Pons (tissue), 1 donor: Measurements from ENCODE around the gene SBDS.
A peak's percentile ranks its signal among the peaks of the same experiment; 100 is the strongest.
"Not testable (repeated sequence)": the region's sequence is repeated elsewhere in the genome, so short reads cannot be mapped to it uniquely, and the experiment has no call there.

Source experiments
- DNase-seq: peaks from one replicate; pipeline ENCODE4 v3.0.0-alpha.2; 2016; ENCODE audit warnings: low spot score

The SBDS gene

GRCh38 chr7:66995050-66995776 lies at the start of gene SBDS:
TSS of gene SBDS (minus strand) at chr7:66995586. CDS start at chr7:66995417, 169 bp downstream.
- DNase-seq = peak; percentile 99

DNA sequence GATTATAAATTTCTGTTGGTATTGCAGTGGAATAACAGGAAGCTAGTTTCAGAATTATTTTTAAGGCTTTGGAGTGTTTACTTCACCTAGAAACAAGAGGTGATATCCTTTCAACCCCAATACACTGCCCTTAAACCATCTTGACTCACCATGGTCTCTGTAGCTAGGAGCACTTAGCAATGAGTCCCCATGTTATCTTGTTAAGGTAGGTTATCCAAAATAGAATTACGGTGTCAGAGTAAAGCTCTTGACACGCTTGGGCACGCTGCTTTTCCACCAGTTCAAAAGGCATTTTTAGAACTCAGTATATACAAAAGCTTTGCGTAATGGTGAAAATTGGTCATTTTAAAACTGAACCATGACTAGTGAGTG lies 48.2 kb upstream of the SBDS start:
- peak; percentile 23 for DNase-seq

GRCh38 chr7:67042781-67043558 lies 47.6 kb upstream of the SBDS start:
- peak; percentile 95 for DNase-seq

DNA sequence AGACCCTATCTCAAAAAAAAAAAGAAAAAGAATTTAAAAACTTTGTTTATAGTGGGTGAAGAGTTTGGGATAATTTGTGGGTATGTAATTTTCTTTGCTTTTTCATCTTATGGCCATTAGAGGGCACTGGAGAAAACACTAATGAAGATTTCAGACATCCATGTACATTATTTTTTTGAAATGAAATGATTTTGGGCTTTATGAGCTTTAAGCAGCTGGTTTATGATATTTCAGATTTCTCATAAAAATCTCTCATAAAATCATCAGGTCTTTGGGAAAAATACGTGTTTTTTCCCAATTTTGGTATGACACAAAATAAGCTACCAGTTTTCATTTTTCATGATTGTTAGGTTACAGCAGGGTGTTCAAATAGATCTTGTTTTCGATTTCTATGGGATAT lies 45.4 kb upstream of the SBDS start:
- DNase-seq = not testable (repeated sequence)

DNA sequence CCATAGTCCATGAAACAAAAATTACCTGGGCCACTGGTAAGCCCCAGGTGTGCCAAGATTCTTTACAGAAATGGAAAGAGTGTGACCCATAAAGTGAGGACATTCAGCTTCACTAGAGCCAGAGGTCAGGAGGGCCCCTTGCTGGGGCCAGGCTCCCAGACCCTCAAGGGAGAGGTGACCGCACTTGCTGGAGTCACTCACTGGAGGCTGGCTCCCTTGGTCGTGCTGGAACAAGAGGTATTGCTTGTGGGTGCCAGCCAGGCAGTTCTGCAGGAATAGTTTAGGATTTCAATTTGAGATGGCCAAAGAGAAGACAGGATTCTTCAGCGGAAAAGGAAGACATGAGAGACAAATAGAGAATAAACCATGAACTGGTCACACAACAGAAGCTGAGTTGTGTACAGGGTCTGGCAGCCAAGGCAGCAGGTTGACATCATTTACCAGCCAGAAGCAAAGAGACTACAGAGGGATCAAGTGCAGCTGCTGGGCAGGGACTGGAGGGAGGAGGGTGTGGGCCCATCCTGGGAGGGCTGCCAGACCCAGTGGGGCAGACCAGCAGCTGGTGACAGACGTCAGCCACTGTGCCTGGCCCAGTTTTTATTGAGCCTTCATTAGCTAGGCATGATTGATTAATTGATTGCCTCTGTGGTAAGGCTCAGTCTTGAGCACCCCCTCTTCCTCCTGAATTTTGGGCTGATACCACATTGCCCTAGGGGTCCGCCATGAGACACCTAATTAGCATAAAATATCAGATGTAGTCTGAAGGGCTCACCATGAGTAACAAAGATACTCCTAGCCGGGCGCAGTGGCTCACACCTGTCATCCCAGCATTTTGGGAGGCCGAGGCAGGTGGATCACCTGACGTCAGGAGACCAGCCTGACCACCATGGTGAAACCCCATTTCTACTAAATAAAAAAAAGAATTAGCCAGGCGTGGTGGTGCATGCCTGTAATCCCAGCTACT lies 41.3 kb upstream of the SBDS start:
- peak; percentile 84 for DNase-seq

- DNase-seq = no peak
Measured at GRCh38 chr7:67033251-67033650, 37.9 kb upstream of the SBDS start.

DNA sequence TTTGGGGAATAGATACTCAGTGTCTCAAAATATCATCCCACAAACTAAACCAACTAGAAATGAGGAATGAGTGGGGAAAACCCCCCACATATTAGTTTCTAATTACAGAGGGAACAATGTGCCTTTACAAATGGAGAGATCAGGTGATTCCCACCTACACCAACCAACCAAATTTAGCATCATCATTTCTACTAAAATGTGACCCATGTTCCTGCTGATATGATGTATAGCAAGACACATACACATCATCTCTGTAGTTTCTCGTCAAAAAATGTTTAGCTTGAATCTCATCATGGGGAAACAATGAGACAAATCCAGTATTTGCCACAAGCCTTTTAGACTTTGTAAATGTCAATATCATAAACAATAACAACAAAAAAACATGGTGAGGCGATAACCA lies 36.3 kb upstream of the SBDS start:
- not testable (repeated sequence) for DNase-seq

GRCh38 chr7:67025459-67025858 lies 30.1 kb upstream of the SBDS start:
- DNase-seq = not testable (repeated sequence)

GRCh38 chr7:67022511-67022910 lies 27.1 kb upstream of the SBDS start:
- DNase-seq = peak; percentile 75

DNA sequence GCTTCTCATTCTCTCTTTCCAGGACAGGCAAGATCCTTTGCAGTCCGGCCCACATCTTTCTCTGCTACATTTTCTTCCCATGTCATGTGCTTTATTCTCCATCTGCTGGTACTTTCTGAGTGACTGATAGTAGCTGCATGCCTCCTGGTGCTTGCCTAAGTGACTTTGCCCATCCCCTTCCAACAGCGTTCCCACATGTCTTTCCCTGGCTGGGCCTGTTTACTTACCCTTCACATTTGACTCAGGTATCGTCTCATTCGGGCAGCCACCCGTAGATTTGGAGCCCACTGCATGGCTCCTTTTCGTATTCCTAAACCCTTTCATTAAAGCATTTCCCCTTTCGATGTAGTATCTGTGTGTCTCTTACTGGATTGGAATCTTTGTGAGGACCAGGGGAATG lies 25.9 kb upstream of the SBDS start:
- no peak for DNase-seq

GRCh38 chr7:67019562-67020390 lies 24.4 kb upstream of the SBDS start:
- peak; percentile 32 for DNase-seq

- DNase-seq = no peak
Measured at GRCh38 chr7:67018940-67019339, 23.6 kb upstream of the SBDS start.

- DNase-seq = not testable (repeated sequence)
Measured at GRCh38 chr7:67017971-67018370, 22.6 kb upstream of the SBDS start.

- not testable (repeated sequence) for DNase-seq
Measured at GRCh38 chr7:67014076-67014622, 18.8 kb upstream of the SBDS start.

DNA sequence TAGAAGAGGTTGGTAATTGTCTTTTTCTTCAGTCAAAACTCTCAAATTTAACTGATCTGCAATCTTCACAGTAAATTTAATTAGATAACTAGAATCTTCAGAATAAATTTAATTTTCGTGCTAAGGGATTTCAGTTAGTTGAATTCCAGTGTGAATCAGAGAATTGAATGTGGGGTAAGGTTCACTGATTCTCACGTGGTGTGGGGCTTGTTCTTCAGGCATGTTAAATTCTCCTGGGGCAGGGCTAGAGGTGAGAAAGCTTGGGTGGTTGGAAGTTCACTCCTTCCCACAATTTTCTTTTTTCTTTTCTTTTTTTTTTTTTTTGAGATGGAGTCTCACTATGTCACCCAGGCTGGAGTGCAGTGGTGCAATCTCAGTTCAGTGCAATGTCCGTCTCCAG lies 14.3 kb upstream of the SBDS start:
- DNase-seq = not testable (repeated sequence)

- no peak for DNase-seq
Measured at GRCh38 chr7:67008260-67008659, 12.9 kb upstream of the SBDS start.

- DNase-seq = no peak
Measured at GRCh38 chr7:67006965-67007364, 11.6 kb upstream of the SBDS start.

DNA sequence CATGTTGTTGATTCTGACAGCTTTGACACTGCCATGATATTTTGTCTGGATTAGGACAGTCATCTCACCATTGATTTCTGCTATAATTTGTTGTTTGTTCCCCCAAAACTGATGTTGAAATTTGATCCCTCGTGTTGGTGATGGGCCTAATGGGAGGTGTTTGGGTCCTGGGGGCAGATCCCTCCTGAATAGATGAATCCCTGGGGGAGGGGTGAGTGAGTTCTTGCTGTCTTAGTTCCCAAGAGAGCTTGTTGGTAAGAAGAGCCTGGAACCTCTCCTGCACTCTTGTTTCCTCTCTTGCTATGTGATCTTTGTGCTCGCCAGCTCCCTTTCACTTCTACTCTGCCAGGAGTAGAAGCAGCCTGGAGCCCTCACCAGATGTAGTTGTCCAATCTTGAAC lies 8.8 kb upstream of the SBDS start:
- not testable (repeated sequence) for DNase-seq

GRCh38 chr7:67000601-67001258 lies 5.3 kb upstream of the SBDS start:
- DNase-seq = peak; percentile 37

- DNase-seq = peak; percentile 99
Measured at GRCh38 chr7:66996444-66997191, 1.2 kb upstream of the SBDS start, which contains the start of gene TYW1. TSS of gene TYW1 (plus strand) at chr7:66996833. CDS start at chr7:66996979, 146 bp downstream.
